Stimulated activated CD8-positive, alpha-beta memory T cell treated with anti-CD3 and anti-CD28 coated beads, Interleukin-12 subunit alpha, Interleukin-12 subunit beta, amount 100 ng/mL, for 24 hours (primary cell): ENCODE results near the gene TRIM66.

ENCODE experiments used
- DNase-seq: peaks from one replicate; pipeline ENCODE4 v3.0.0-alpha.2; 2020; ENCODE audit errors: extremely low read depth

The TRIM66 gene

GRCh38 chr11:8608652-8609051 lies 73.8 kb downstream of the TRIM66 start:
- no peak for DNase-seq

DNA sequence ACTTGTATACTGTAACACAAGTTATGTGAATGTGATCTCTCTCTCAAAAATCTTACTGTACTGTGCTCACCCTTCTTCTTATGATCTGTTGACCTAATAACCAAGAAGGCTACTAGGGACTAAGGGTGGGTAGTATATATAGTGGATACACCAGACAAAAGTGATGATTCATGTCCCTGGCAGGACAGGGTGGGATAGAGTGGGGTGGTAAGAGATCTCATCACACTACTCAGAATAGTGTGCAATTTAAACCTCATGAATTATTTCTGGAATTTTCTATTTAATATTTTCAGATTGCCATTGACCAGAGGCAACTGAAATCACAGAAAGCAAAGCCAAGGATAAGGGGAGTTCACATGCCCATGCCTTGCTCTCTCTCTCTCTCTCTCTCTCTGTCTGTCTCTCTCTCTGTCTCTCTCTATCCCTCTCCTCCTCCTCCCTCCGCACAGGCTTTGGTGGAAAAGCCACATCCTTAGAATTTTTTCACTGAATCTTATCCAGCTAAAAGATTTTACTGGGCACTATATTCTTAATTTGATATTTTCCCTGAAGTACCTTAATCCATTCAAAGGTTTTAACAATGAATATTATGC lies 76.4 kb downstream of the TRIM66 start:
- DNase-seq = no peak

- no peak for DNase-seq
Observed at GRCh38 chr11:8604078-8604723, 78.3 kb downstream of the TRIM66 start.

GRCh38 chr11:8603696-8604077 lies 78.8 kb downstream of the TRIM66 start:
- no peak for DNase-seq

GRCh38 chr11:8601376-8602133 lies 80.9 kb downstream of the TRIM66 start:
- no peak for DNase-seq

GRCh38 chr11:8598506-8598905 lies 84.0 kb downstream of the TRIM66 start:
- DNase-seq = no peak

DNA sequence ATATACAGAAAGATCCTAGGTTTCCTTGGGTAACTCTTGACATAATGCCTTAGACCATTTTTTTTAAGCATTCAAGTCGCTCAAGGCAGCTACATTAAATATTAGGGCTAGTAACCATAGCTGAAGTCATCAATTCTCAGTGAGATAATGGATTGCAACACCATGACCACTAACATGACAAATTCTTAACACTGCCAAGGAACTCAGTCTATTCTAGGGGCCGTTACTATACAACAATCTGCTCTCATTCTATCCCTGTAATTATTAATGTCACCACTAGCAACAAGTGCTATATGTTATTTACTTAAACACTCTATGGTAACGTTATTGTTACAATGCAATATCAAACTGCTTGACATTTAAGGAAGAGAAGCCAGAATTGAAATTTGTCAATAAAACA lies 85.3 kb downstream of the TRIM66 start:
- no peak for DNase-seq

GRCh38 chr11:8596504-8597046 lies 85.9 kb downstream of the TRIM66 start:
- DNase-seq = no peak

- DNase-seq = peak; percentile 23
Observed at GRCh38 chr11:8593935-8594909, 88.2 kb downstream of the TRIM66 start, which contains the start of gene STK33. Gene STK33 (minus strand): TSS chr11:8594228. CDS start chr11:8474905, 119,323 bp downstream.

- no peak for DNase-seq
Observed at GRCh38 chr11:8593455-8593854, 89.0 kb downstream of the TRIM66 start.

- no peak for DNase-seq
Observed at GRCh38 chr11:8587915-8588314, 94.5 kb downstream of the TRIM66 start.

GRCh38 chr11:8586805-8587204 lies 95.7 kb downstream of the TRIM66 start:
- DNase-seq = no peak

- no peak for DNase-seq
Observed at GRCh38 chr11:8586184-8586583, 96.3 kb downstream of the TRIM66 start.

DNA sequence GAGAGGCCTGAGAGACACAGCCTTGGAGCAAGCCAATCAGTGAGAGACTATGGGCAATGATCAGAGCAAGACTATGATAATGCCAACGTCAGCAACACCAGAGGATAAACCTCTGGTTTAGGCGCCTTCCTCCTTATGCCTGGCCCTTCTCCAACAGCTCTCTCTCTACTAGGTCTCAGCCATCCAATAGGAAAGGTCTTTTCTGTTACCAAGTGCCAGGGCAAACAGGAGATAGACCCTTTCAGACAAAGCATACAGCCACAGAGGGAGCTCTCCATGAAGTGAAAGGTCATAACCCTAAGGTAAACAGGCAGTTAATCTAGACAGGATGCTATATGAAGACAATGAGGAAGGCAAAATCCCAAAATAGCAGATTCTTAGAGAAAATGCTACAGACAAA lies 98.0 kb downstream of the TRIM66 start:
- no peak for DNase-seq

DNA sequence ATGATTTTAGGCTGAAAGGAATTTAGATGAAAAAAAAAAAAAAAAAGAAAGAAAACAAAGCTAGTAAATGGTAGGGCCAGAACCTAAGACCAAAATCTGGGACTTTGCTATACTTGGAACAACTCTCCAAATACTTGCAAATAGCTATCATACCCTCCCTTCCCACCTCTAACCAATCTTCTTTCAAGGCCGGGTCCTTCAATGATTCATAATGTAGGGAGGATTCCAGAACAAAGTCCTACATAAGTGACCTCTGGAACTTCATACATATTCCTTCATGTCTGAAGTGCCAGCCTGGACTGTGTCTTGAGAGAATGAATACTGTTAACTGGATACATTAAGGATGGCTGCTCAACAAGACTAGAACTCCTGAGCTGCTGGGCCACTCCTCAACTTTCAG lies 98.4 kb downstream of the TRIM66 start:
- no peak for DNase-seq

DNA sequence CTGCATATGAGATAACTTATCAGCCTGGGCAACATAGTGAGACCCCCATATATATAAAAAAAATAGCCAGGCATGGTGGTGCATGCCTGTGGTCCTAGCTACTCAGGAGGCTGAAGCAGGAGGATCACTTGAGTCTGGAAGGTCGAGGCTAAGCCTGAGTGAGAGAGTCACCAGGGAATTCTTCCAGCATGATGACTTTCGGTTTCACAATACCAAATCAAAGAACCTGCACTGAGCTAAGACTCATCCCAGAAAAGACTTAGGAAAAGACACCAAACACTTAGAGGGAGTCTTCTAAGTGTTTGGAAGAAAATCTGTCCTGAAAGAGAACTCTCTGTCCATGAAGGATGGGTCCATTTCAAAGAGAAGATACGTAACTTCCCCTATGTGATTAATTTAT lies 101.2 kb downstream of the TRIM66 start:
- no peak for DNase-seq

- DNase-seq = no peak
Observed at GRCh38 chr11:8577791-8578581, 104.5 kb downstream of the TRIM66 start.

GRCh38 chr11:8574798-8575197 lies 107.7 kb downstream of the TRIM66 start:
- no peak for DNase-seq

DNA sequence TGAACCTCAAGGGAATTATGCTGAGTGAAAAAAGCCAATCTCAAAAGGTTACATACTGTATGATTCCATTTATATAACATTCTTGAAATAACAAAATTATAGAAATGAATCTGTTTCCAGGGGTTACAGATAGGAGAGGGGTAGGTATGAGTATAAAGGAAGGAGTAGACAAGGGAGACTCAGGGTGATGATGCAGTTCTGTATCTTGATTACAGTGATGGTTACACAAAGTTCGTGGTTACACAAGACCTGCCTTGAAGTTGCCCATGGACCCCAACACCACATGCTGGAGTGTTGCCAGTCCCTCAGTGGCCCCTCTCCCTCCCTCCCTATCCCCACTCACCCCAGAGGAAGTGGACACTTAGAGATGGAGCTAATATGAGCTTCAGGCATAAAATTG lies 108.7 kb downstream of the TRIM66 start:
- DNase-seq = no peak

DNA sequence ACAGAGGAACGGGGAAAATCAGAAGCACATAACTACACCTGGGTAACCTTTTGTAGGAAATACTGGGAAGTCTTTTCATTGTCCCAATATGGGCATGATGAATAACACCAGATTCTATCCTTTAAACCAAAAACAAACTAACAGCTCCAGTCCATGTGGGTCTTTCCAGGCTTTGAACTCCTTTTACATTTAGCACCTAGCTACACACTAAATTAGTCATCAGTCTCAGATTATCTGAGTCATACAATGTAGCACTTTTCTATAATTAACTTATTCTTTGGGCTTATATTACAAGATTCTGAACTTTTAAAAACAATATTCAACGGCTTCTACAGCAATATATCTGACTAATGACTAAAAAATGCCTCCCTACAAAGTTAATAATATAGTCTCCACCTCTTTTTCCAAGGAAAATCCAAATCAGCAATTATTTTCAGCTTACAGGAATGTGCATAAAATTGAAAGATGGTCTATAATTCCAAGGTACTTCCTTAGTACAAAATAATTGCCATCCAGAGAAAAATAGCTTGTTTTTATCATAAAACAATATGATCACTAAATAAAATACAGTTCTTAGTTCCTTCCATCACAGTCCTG lies 114.8 kb downstream of the TRIM66 start:
- no peak for DNase-seq
